IMR-90 (cell line): ENCODE results near the gene GCM1. TPM values are rescaled to one million over a fixed set of nuclear protein-coding genes. Genes with fewer than 3 reads are reported as not detected.

Experiments
- ATAC-seq: fragments of 200-7000 bp; cut with Tn5 transposase; 2 replicates; pipeline ENCODE4 v1.9.1; 2020; ENCODE audit warnings: low read depth, mild to moderate bottlenecking, moderate library complexity
- BruUV-seq: library from RNA; stranded (reverse); fragments of 400-500 nt; replicated peaks from 2 replicates; lab custom pipeline; 2021; lab: Mats Ljungman, UMichigan
- CTCF ChIA-PET: fragments of 300-600 bp; formaldehyde crosslinking; extraction: SDS; loops from one replicate; lab custom pipeline; 2021; ENCODE audit warnings: antibody characterized with exemption; lab: Yijun Ruan, JAX
- POLR2A ChIA-PET: fragments of 300-600 bp; sonication (Branson Sonifier 250); formaldehyde crosslinking; loops from one replicate; lab custom pipeline; 2022; ENCODE audit warnings: antibody characterized with exemption; ENCODE audit not compliant: unreplicated experiment; lab: Charles Lee
- DNase-seq: peaks from one replicate; pipeline ENCODE4 v3.0.0; 2013
- H2AFZ ChIP-seq: replicated peaks from 2 replicates; pipeline ENCODE3; 2013; ENCODE audit warnings: low read length, mild to moderate bottlenecking; ENCODE audit not compliant: poor library complexity
- H2AK5ac ChIP-seq: 2 replicates; pipeline ENCODE4 v1.6.1; 2013; ENCODE audit warnings: low read depth, low read length, inconsistent platforms
- H2AK9ac ChIP-seq: replicated peaks from 2 replicates; pipeline ENCODE3; 2013; ENCODE audit warnings: mild to moderate bottlenecking, low read depth, low read length, moderate library complexity; ENCODE audit not compliant: poor library complexity
- H2BK120ac ChIP-seq: 2 replicates; pipeline ENCODE4 v1.6.1; 2013; ENCODE audit warnings: low read depth, low read length, inconsistent platforms
- H2BK15ac ChIP-seq: 3 replicates; pipeline ENCODE4 v1.6.1; 2013; ENCODE audit warnings: low read depth, low read length, inconsistent platforms
- H2BK20ac ChIP-seq: 2 replicates; pipeline ENCODE4 v1.6.1; 2013; ENCODE audit warnings: low read depth, mild to moderate bottlenecking, inconsistent platforms, low read length, moderate library complexity
- H2BK5ac ChIP-seq: 2 replicates; pipeline ENCODE4 v1.6.1; 2013; ENCODE audit warnings: mild to moderate bottlenecking, low read depth, low read length, inconsistent platforms; ENCODE audit not compliant: poor library complexity, severe bottlenecking
- H3K14ac ChIP-seq: replicated peaks from 2 replicates; pipeline ENCODE4 v1.6.1; 2013; ENCODE audit warnings: low read depth, low read length, inconsistent platforms
- H3K18ac ChIP-seq: 2 replicates; pipeline ENCODE4 v1.6.1; 2013; ENCODE audit warnings: low read depth, low read length, control low read depth
- H3K23ac ChIP-seq: 2 replicates; pipeline ENCODE4 v1.6.1; 2013; ENCODE audit warnings: low read depth, low read length, inconsistent platforms
- H3K27ac ChIP-seq: 2 replicates; pipeline ENCODE4 v1.5.1; 2013; ENCODE audit warnings: mild to moderate bottlenecking, control low read depth, low read length; ENCODE audit not compliant: insufficient read depth
- H3K27me3 ChIP-seq: 2 replicates; pipeline ENCODE4 v1.6.1; 2013; ENCODE audit warnings: low read length; ENCODE audit not compliant: control insufficient read depth, insufficient read depth
- H3K36me3 ChIP-seq: 2 replicates; pipeline ENCODE4 v1.6.1; 2013; ENCODE audit warnings: low read length, mixed read lengths; ENCODE audit not compliant: control insufficient read depth, insufficient read depth
- H3K4ac ChIP-seq: 2 replicates; pipeline ENCODE4 v1.6.1; 2013; ENCODE audit warnings: low read depth, low read length, inconsistent platforms
- H3K4me1 ChIP-seq: 2 replicates; pipeline ENCODE4 v1.6.1; 2013; ENCODE audit warnings: low read length, mixed read lengths; ENCODE audit not compliant: control insufficient read depth, insufficient read depth
- H3K4me2 ChIP-seq: 2 replicates; pipeline ENCODE4 v1.6.1; 2013; ENCODE audit warnings: low read depth, mild to moderate bottlenecking, control low read depth, low read length, moderate library complexity
- H3K4me3 ChIP-seq: 2 replicates; pipeline ENCODE4 v1.5.1; 2013; ENCODE audit warnings: low read depth, mild to moderate bottlenecking, control low read depth, low read length, moderate library complexity; ENCODE audit not compliant: insufficient read depth
- H3K56ac ChIP-seq: 2 replicates; pipeline ENCODE4 v1.6.1; 2013; ENCODE audit warnings: low read length, inconsistent platforms; ENCODE audit not compliant: insufficient read depth; ENCODE audit errors: extremely low read depth
- H3K79me1 ChIP-seq, 2 experiments: 2 replicates each; pipeline ENCODE4 v1.6.1; 2013; ENCODE audit warnings: low read length in 2 of 2, inconsistent platforms in 1 of 2, low read depth in 1 of 2
- H3K9ac ChIP-seq: 2 replicates; pipeline ENCODE4 v1.6.1; 2013; ENCODE audit warnings: low read depth, low read length, control low read depth
- H3K9me1 ChIP-seq: 2 replicates; pipeline ENCODE4 v1.6.1; 2013; ENCODE audit warnings: low read length, inconsistent platforms; ENCODE audit not compliant: insufficient read depth
- H3K9me3 ChIP-seq: 2 replicates; pipeline ENCODE4 v1.6.1; 2013; ENCODE audit warnings: low read length; ENCODE audit not compliant: control insufficient read depth, insufficient read depth
- H4K20me1 ChIP-seq: 2 replicates; pipeline ENCODE4 v1.6.1; 2013; ENCODE audit warnings: low read length, inconsistent platforms; ENCODE audit not compliant: insufficient read depth
- H4K5ac ChIP-seq: 2 replicates; pipeline ENCODE4 v1.6.1; 2013; ENCODE audit warnings: mild to moderate bottlenecking, low read depth, low read length, control low read depth
- H4K8ac ChIP-seq, 2 experiments: 2 replicates each; pipeline ENCODE4 v1.6.1; 2013; ENCODE audit warnings: low read depth in 2 of 2, low read length in 2 of 2, control low read depth in 1 of 2, inconsistent platforms in 1 of 2
- H4K91ac ChIP-seq: 2 replicates; pipeline ENCODE4 v1.6.1; 2013; ENCODE audit warnings: low read depth, low read length, inconsistent platforms; ENCODE audit not compliant: insufficient read depth
- CEBPB ChIP-seq: IDR thresholded peaks from 2 replicates; pipeline ENCODE4 v1.6.1; 2012; ENCODE audit warnings: low read depth, low read length, improper control_type of control experiment
- CHD1 ChIP-seq: IDR thresholded peaks from 2 replicates; pipeline ENCODE4 v1.6.1; 2012; ENCODE audit warnings: low read depth, low read length, improper control_type of control experiment
- FOS ChIP-seq: fragments of 150-350 bp; IDR thresholded peaks from 2 replicates; pipeline ENCODE4 v1.6.1; 2016; ENCODE audit warnings: low read depth, low read length
- MAFK ChIP-seq: IDR thresholded peaks from 2 replicates; pipeline ENCODE4 v1.6.1; 2012; ENCODE audit warnings: low read depth, low read length, improper control_type of control experiment
- MXI1 ChIP-seq: IDR thresholded peaks from 2 replicates; pipeline ENCODE4 v1.6.1; 2012; ENCODE audit warnings: low read depth, mild to moderate bottlenecking, low read length, moderate library complexity, borderline replicate concordance
- NFE2L2 ChIP-seq: fragments of 150-350 bp; IDR thresholded peaks from 2 replicates; pipeline ENCODE4 v1.6.1; 2016; ENCODE audit warnings: low read depth, mild to moderate bottlenecking, low read length
- POLR2A ChIP-seq: IDR thresholded peaks from 2 replicates; pipeline ENCODE4 v1.6.1; 2012; ENCODE audit warnings: mild to moderate bottlenecking, low read depth, low read length
- RAD21 ChIP-seq: IDR thresholded peaks from 2 replicates; pipeline ENCODE4 v1.6.1; 2012; ENCODE audit warnings: low read length, improper control_type of control experiment
- WGBS, 2 experiments: methylation state at CpG; one replicate each; pipeline versions ENCODE4 v1.1.5 to v1.1.7; 2013; ENCODE audit warnings: missing lambda C conversion rate in 2 of 2; ENCODE audit not compliant: insufficient read length in 1 of 2; ENCODE audit errors: extremely low coverage in 2 of 2; 5-methylcytosine and 5-hydroxymethylcytosine counted together
- dilution Hi-C: fragments of 300-500 bp; cut with HindIII; formaldehyde crosslinking; loops from one replicate; pipeline ENCODE4 v1.14.3; 2018; ENCODE audit warnings: low sequenced_read_pairs; ENCODE audit not compliant: unreplicated experiment
- in situ Hi-C: fragments of 300-500 bp; cut with MboI; formaldehyde crosslinking; loops from 3 replicates; pipeline ENCODE4 v1.14.3; 2019; ENCODE audit warnings: low sequenced_read_pairs, inconsistent platforms, mixed read lengths
- intact Hi-C: fragments of 100-400 bp; cut with micrococcal nuclease; formaldehyde crosslinking; loops from 2 replicates; pipeline ENCODE4 v1.10.0; 2022
- polyA plus RNA-seq, 3 experiments: library from polyadenylated mRNA; depleted of rRNA; stranded (reverse); fragments of >200 nt; gene quantifications; 2 replicates each; pipeline ENCODE4 v1.2.3, GENCODE V29; 2012; ENCODE audit warnings: low replicate concordance in 1 of 3
- total RNA-seq: library from RNA; depleted of rRNA; stranded (reverse); fragments of >200 nt; gene quantifications from 2 replicates; pipeline ENCODE4 v1.2.3, GENCODE V29; 2012

Gene GCM1
- total and polyA plus RNA-seq, 2 of the 4 experiments (the other 2 are of a cell fraction): not detected

DNA sequence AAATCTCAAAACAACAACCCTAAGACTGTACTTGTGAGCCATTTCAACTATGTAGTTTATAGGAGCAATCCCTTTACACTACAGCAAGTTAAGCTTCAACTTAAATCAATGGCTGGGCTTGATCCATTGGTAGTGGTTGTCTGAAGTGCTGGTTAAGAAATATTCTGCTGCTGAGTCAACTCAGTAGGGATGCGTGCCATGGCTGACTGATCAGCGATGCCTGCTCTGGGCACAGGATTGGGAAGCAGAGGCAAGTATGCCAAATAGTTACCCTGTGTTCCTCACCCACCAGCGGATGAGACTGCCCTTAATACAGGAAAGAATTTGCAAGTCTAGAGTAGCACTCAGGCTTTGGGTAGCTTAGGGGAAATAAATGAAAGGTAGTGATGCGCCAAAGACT is 41.5 kb downstream of the GCM1 start:
- Histone ChIP-seq H4K91ac (no peak overlapping the region), H3K27me3 (0 out of 2 replicates have a peak, but pooled peaks cover 1% of the 10 kb centered on the region), H3K9me1 (peaks cover 2% of the 10 kb centered on the region; the same call in 1 of the 2 replicates), H3K23ac (no peak overlapping the region), H3K9ac (no peak overlapping the region), H2AK5ac (no peak overlapping the region), H3K27ac (no peak overlapping the region), H3K4ac (no peak overlapping the region), H2BK120ac (no peak overlapping the region), H3K4me3 (no peak overlapping the region), H4K5ac (no peak overlapping the region), H3K4me1 (peaks cover 2% of the 10 kb centered on the region), H3K14ac (no peak overlapping the region), H3K4me2 (no peak overlapping the region), H3K18ac (no peak overlapping the region), H2AFZ (peak overlapping the region; percentile 28), H2BK20ac (no peak overlapping the region), H3K9me3 (no peaks in the 10 kb centered on the region), H3K56ac (no peak overlapping the region), H3K36me3 (peaks cover 2% of the 10 kb centered on the region), H4K20me1 (no peaks in the 10 kb centered on the region), H3K79me1 (no peaks in the 10 kb centered on the region), H2BK15ac (no peak overlapping the region), H2AK9ac (no peak overlapping the region), H2BK5ac (no peak overlapping the region), H4K8ac (no peak overlapping the region)
- CTCF ChIA-PET: no interaction called here
- ATAC-seq (peak; percentile 82), DNase-seq (peak; percentile 50)
- in situ Hi-C loops (no loop called here), dilution Hi-C loops (no loop called here), intact Hi-C loops (no loop called here)
- no TSS peak for BruUV-seq
- POLR2A ChIA-PET: no interaction called here
- TF ChIP-seq MAFK (no peak), CHD1 (no peak), FOS (no peak), RAD21 (no peak), NFE2L2 (no peak), POLR2A (no peak), MXI1 (no peak), CEBPB (no peak)
- WGBS, 2 experiments: 44% methylated on average over 2 of the region's 4 CpGs; no CpG with 5 or more reads in 1 of the 2 experiments
